ENCODE results near the gene COPE. TPM values are rescaled to one million over a fixed set of nuclear protein-coding genes. Genes with fewer than 3 reads are reported as not detected.
"Not testable (repeated sequence)": the region's sequence is repeated elsewhere in the genome, so short reads cannot be mapped to it uniquely, and the experiment has no call there.

The COPE gene
- total and polyA plus RNA-seq, 2 of the 4 experiments (the other 2 are of a cell fraction), result 347 to 461 TPM

GRCh38 chr19:18952364-18953003 is 33.3 kb upstream of the COPE start:
- H2AK9ac ChIP-seq (replicated peaks; ENCODE audit: low read depth, low read length, poor library complexity); H3K79me1 ChIP-seq (ENCODE audit: low read depth in 1 of 2, low read length in 2 of 2); H2BK120ac ChIP-seq (ENCODE audit: low read depth, low read length); H3K27me3 ChIP-seq (ENCODE audit: control insufficient read depth, insufficient read depth, low read length); H3K36me3 ChIP-seq (ENCODE audit: control insufficient read depth, insufficient read depth, low read length); BruUV-seq (replicated peaks); H4K20me1 ChIP-seq (ENCODE audit: insufficient read depth, low read length); H3K23ac ChIP-seq (ENCODE audit: low read depth, low read length); intact Hi-C loops (cut with micrococcal nuclease); H4K5ac ChIP-seq (ENCODE audit: low read depth, low read length); H3K9me3 ChIP-seq (ENCODE audit: control insufficient read depth, insufficient read depth, low read length); H3K18ac ChIP-seq (ENCODE audit: low read depth, low read length); POLR2A ChIA-PET (ENCODE audit: unreplicated experiment); H3K4me2 ChIP-seq (ENCODE audit: low read depth, low read length); H2BK15ac ChIP-seq (ENCODE audit: low read depth, low read length); H3K4me3 ChIP-seq (ENCODE audit: insufficient read depth, low read depth, low read length); H3K4ac ChIP-seq (ENCODE audit: low read depth, low read length); H2BK20ac ChIP-seq (ENCODE audit: low read depth, low read length); H2AK5ac ChIP-seq (ENCODE audit: low read depth, low read length); H2BK5ac ChIP-seq (ENCODE audit: low read depth, low read length, poor library complexity, severe bottlenecking); in situ Hi-C loops (cut with MboI; ENCODE audit: low sequenced_read_pairs); dilution Hi-C loops (cut with HindIII; ENCODE audit: low sequenced_read_pairs, unreplicated experiment); H3K9me1 ChIP-seq (ENCODE audit: insufficient read depth, low read length); H3K27ac ChIP-seq (ENCODE audit: insufficient read depth, low read length); H3K14ac ChIP-seq (replicated peaks; ENCODE audit: low read depth, low read length); CTCF ChIA-PET; H4K8ac ChIP-seq (ENCODE audit: low read depth in 2 of 2, low read length in 2 of 2); H3K4me1 ChIP-seq (ENCODE audit: control insufficient read depth, insufficient read depth, low read length); DNase-seq; H3K9ac ChIP-seq (ENCODE audit: low read depth, low read length); H2AFZ ChIP-seq (replicated peaks; ENCODE audit: low read length, poor library complexity); ATAC-seq (ENCODE audit: low read depth); H3K56ac ChIP-seq (ENCODE audit: extremely low read depth, insufficient read depth, low read length); H4K91ac ChIP-seq (ENCODE audit: insufficient read depth, low read depth, low read length): not testable (repeated sequence)
- TF ChIP-seq CEBPB (IDR thresholded peaks at IDR 0.05; ENCODE audit: low read depth, low read length), result peak; percentile 20; the same call in 1 of the 2 replicates
- WGBS, 2 experiments (ENCODE audit: extremely low coverage in 2 of 2, insufficient read length in 1 of 2), result no CpG with 5 or more reads among the region's 17 CpGs
